GM21723 (cell line): ENCODE results near the gene STX11.
"Not testable (repeated sequence)": the region's sequence is repeated elsewhere in the genome, so short reads cannot be mapped to it uniquely, and the experiment has no call there.

Source experiments
- ATAC-seq: cut with Tn5 transposase; IDR thresholded peaks from one replicate; pipeline ENCODE4 v1.9.1; 2021; ENCODE audit warnings: mild to moderate bottlenecking, moderate library complexity; ENCODE audit not compliant: unreplicated experiment

The STX11 gene

GRCh38 chr6:144171406-144171805, 21.1 kb downstream of the STX11 start:
- no peak for ATAC-seq

- no peak for ATAC-seq
Measured at GRCh38 chr6:144174006-144174405, 23.7 kb downstream of the STX11 start.

GRCh38 chr6:144176043-144176442, 25.7 kb downstream of the STX11 start:
- no peak for ATAC-seq

- no peak for ATAC-seq
Measured at GRCh38 chr6:144177726-144178125, 27.4 kb downstream of the STX11 start.

GRCh38 chr6:144178323-144178722, 28.0 kb downstream of the STX11 start:
- ATAC-seq, result no peak

GRCh38 chr6:144179237-144179636, 28.9 kb downstream of the STX11 start:
- no peak for ATAC-seq

GRCh38 chr6:144179828-144180227, 29.5 kb downstream of the STX11 start:
- ATAC-seq, result no peak

GRCh38 chr6:144180354-144180753, 30.0 kb downstream of the STX11 start:
- ATAC-seq, result not testable (repeated sequence)

- ATAC-seq, result no peak
Measured at GRCh38 chr6:144181639-144182038, 31.3 kb downstream of the STX11 start.

GRCh38 chr6:144184186-144184585, 33.9 kb downstream of the STX11 start:
- not testable (repeated sequence) for ATAC-seq

- no peak for ATAC-seq
Measured at GRCh38 chr6:144185133-144185836, 35.0 kb downstream of the STX11 start.

- no peak for ATAC-seq
Measured at GRCh38 chr6:144186817-144187625, 36.7 kb downstream of the STX11 start.

- ATAC-seq, result no peak
Measured at GRCh38 chr6:144189351-144189750, 39.0 kb downstream of the STX11 start.

- no peak for ATAC-seq
Measured at GRCh38 chr6:144190080-144190479, 39.8 kb downstream of the STX11 start.

- ATAC-seq, result no peak
Measured at GRCh38 chr6:144190593-144190992, 40.3 kb downstream of the STX11 start.

GRCh38 chr6:144193181-144193580, 42.9 kb downstream of the STX11 start:
- no peak for ATAC-seq

- no peak for ATAC-seq
Measured at GRCh38 chr6:144194293-144194810, 44.0 kb downstream of the STX11 start.

- ATAC-seq, result no peak
Measured at GRCh38 chr6:144195671-144196270, 45.5 kb downstream of the STX11 start.

- ATAC-seq, result no peak
Measured at GRCh38 chr6:144197919-144198318, 47.6 kb downstream of the STX11 start.

- no peak for ATAC-seq
Measured at GRCh38 chr6:144202879-144203468, 52.7 kb downstream of the STX11 start.

GRCh38 chr6:144211160-144211559, 60.8 kb downstream of the STX11 start:
- no peak for ATAC-seq
